Measurements from ENCODE around the gene CHRDL2. TPM values are rescaled to one million over a fixed set of nuclear protein-coding genes. Genes with fewer than 3 reads are reported as not detected.
"Not testable (repeated sequence)": the region's sequence is repeated elsewhere in the genome, so short reads cannot be mapped to it uniquely, and the experiment has no call there.

The CHRDL2 gene
- total RNA-seq, 1 donor from 2014 or later = not detected

DNA sequence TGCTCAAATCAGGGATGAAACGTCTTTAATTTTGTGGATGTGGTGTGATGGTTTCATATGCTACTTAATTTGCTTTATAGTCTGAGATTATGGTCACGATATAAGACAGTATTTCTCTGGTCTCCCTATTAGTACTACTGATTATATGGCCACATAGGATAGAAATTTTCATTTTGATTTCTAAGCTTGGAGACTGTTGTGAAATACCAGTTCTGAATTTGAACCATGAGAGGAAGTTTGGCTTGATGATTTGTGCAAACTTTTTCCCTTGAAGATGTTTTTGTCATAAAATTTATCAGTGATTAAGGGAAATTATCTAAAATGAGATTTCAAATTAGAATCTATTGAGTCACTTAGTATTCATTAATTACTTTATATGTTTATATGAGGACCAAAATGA, 20.1 kb upstream of the CHRDL2 start:
- intact Hi-C loops (cut with DNase I) = no loop called here
- peaks cover 6 to 35% of the 10 kb centered on the region in 2 donors for H3K4me1 ChIP-seq
- no peak overlapping the region for H3K4me3 ChIP-seq
- no peak for TF ChIP-seq CTCF (IDR thresholded peaks at IDR 0.05)
- H3K27ac ChIP-seq = no peak overlapping the region
- H3K27me3 ChIP-seq = no peaks in the 10 kb centered on the region
- no peak for DNase-seq (ENCODE audit: low spot score in 2 of 2)
- H3K36me3 ChIP-seq = no peaks in the 10 kb centered on the region
- no peaks in the 10 kb centered on the region for H3K9me3 ChIP-seq

DNA sequence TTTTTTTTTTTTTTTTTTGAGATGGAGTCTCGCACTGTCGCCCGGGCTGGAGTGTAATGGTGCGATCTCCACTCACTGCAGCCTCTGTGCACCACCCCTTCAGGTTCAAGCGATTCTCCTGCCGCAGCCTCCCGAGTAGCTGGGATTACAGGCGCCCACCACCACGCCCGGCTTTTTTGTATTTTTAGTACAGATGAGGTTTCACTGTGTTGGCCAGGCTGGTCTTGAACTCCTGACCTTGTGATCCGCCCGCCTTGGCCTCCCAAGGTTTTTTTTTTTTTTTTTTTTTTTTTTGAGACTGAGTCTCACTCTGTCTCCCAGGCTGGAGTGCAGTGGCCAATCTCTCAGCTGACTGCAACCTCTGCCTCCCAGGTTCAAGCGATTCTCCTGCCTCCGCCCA, 19.4 kb upstream of the CHRDL2 start:
- H3K36me3 ChIP-seq; H3K27me3 ChIP-seq; intact Hi-C loops (cut with DNase I); DNase-seq (ENCODE audit: low spot score in 2 of 2); H3K27ac ChIP-seq; H3K4me3 ChIP-seq; H3K9me3 ChIP-seq: not testable (repeated sequence)
- H3K4me1 ChIP-seq = peaks cover 6 to 34% of the 10 kb centered on the region in 2 donors

DNA sequence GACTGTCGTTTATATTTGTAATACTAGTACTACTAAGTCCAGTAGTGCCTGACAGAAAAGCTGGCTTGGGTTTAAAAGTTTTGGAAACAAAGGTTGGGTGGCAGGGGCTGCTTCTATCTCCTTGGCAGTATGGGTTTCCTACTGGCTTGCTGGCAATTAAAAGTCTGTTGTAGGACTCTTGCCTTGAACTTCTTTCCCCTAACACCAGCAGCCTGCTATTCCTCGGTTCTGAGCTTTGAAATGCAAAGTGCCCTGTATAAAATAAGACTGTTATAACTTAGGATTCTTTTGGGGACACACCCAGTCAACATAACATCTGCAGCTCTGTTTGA, 18.7 kb upstream of the CHRDL2 start:
- Histone ChIP-seq H3K4me3 (peak overlapping the region; percentile 72 to 97), H3K36me3 (no peaks in the 10 kb centered on the region), H3K9me3 (no peaks in the 10 kb centered on the region), H3K27me3 (no peaks in the 10 kb centered on the region), H3K4me1 (peaks cover 6 to 28% of the 10 kb centered on the region in 2 donors), H3K27ac (no peak overlapping the region)
- no peak for TF ChIP-seq CTCF (IDR thresholded peaks at IDR 0.05)
- DNase-seq (ENCODE audit: low spot score in 2 of 2) = no peak
- intact Hi-C loops (cut with DNase I) = loop anchor here (5.0 to 10.0 kb wide), 5 partner anchors 72 to 495 kb away; partner anchors contain the start of genes LIPT2, PGM2L1, SPCS2 and XRRA1

DNA sequence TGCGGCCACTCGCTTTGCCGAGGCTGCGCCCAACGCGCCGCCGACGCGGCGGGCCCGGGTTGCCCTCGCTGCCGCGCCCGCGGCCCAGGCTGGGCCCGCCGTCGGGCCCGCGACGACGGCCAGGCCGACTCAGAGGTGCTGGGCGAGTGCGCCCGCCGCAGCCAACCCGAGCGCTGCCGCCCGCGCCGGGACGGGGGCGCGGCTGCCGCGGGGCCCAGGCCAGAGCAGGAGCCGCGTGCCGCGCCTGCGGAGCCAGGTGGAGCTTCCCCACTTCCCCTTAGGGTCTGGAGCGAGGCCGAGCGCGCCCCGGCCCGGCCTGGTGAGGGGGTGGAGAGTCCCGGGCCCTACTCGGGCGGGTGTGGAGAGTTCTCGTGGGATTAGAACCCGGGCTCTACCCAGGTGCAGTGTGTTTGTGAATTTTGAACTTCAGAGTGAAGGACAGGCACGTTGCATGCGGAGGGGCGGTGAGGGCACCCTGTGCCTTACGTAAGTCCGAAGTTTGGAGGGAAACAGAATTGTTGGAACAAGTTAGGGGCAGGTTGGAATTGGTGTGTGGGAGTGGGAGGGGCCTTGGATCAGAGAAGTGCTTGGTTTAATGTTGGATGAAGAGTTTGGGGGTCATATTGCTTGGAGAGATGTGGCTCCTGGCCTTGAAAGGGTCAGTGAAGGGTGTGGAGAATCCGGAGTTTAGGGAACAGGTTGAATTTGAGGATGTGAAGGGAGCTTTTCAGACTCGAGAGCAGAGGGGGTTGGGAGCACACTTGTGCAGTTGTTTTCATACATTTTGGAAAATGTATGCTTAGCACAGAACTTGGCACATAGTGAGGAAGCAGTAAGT, 18.1 kb upstream of the CHRDL2 start:
- Histone ChIP-seq H3K4me3 (peak overlapping the region; percentile 72 to 97), H3K4me1 (peaks cover 2 to 22% of the 10 kb centered on the region in 2 donors), H3K36me3 (no peaks in the 10 kb centered on the region), H3K27me3 (no peaks in the 10 kb centered on the region), H3K27ac (peak overlapping the region; percentile 89 to 91), H3K9me3 (no peaks in the 10 kb centered on the region)
- no peak for TF ChIP-seq CTCF (IDR thresholded peaks at IDR 0.05)
- intact Hi-C loops (cut with DNase I) = loop anchor here (5.0 to 10.0 kb wide), 5 partner anchors 73 to 495 kb away; partner anchors contain the start of genes LIPT2, PGM2L1, SPCS2 and XRRA1
- peak in 1 of 2 donors; percentile 67 for DNase-seq (ENCODE audit: low spot score in 2 of 2)

DNA sequence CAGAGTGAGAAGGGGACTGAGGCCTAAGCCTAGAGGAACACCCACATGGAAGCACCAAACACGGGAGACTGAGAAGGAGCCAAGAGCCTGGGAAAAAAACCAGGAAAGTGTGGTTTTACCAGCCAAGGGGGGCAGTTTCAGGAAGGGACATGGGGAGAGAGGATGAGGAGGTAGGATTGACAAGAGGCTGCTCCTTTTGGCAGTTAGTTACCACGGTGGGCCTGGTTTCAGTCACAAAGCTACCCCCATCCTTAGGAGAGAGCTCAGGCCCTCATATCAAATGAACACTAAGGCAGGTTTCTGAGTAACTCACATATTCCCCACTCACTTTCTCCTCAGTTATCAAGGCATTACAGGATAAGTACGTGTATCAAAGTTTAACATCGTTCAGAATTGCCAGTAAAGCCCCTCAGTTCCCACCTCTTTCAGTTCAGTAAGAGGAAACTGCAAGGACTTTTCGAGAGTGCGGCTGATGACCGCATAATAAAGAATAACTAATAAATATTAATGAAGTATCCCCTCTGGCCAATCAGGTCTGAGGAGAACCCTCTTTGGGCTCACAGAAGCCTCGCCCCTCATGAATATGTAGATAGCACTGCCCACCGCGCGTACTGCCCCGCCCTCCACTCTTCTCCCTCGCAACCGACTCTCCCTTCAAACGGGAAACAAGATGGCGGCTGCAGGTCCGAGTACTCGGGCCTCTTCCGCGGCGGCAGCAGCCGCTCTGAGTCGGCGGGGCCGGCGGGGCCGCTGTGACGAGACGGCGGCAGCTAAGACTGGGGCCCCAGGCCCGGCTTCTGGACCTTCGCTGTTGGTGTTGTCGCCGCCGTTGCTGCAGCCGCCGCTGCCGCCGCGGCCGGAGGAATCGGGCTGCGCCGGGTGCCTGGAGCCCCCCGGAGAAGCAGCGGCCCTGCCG, 17.2 kb upstream of the CHRDL2 start, which contains the start of gene RNF169:
RNF169 (plus strand) TSS at position 639 of the 916 bp plus-strand sequence; CDS start at position 671, 32 bp downstream.
- intact Hi-C loops (cut with DNase I) = loop anchor here (5.0 to 10.0 kb wide), 5 partner anchors 74 to 494 kb away; partner anchors contain the start of genes LIPT2, PGM2L1, SPCS2 and XRRA1

More for the DNA sequence above, 17.2 kb upstream of the CHRDL2 start, which contains the start of gene RNF169:
- no peaks in the 10 kb centered on the region for H3K9me3 ChIP-seq
- no peaks in the 10 kb centered on the region for H3K27me3 ChIP-seq
- DNase-seq (ENCODE audit: low spot score in 2 of 2) = peak; percentile 90 to 98
- peak within 1 kb of the TSS; percentile 89 to 91 for H3K27ac ChIP-seq
- TF ChIP-seq CTCF (IDR thresholded peaks at IDR 0.05) = no peak
- peak within 1 kb of the TSS; percentile 72 to 97 for H3K4me3 ChIP-seq
- H3K4me1 ChIP-seq = peaks cover 0 to 16% of the 10 kb centered on the region in 2 donors
- no peaks in the 10 kb centered on the region for H3K36me3 ChIP-seq
